HG03457 (cell line): ENCODE data around the gene SCYL3.
"Not testable (repeated sequence)": the region's sequence is repeated elsewhere in the genome, so short reads cannot be mapped to it uniquely, and the experiment has no call there.

Experiments used
- ATAC-seq: cut with Tn5 transposase; IDR thresholded peaks from one replicate; pipeline ENCODE4 v1.9.1; 2021; ENCODE audit warnings: moderate number of reproducible peaks; ENCODE audit not compliant: unreplicated experiment

SCYL3 gene

GRCh38 chr1:169872906-169873305 is 20.8 kb downstream of the SCYL3 start:
- ATAC-seq, result no peak

DNA sequence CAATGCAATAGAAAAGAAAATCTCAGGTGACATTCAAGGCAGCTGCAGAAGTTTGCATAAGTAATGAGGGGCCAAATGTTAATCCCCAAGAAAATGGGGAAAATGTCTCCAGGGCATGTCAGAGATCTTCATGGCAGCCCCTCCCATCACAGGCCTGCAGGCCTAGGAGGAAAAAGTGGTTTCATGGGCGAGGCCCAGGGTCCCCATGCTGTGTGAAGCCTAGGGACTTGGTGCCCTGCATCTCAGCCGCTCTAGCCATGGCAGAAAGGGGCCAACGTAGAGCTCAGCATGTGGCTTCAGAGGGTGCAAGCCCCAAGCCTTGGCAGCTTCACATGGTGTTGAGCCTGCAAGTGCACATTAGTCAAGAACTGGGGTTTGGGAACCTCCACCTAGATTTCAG is 21.7 kb downstream of the SCYL3 start:
- not testable (repeated sequence) for ATAC-seq

GRCh38 chr1:169869426-169869825 is 24.3 kb downstream of the SCYL3 start:
- ATAC-seq, result no peak

DNA sequence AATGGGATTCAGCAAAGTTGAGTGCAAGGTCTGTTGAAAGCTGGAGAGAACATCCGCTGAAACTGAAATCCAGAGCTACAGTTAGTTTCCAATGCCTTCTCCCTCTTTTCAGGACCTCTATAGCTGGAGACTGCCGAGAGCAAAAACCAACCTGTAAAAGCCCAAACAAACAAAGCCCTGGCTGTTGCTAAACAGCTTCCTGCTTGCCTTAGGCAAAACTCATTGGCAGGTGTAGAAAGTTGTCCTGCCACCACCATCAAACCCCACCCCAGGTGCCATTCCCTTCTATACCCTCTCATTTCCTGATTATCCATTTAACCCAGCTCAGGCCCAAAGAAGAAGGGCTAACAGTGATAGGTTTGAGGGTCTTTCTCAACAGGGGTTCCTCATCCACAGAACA is 24.7 kb downstream of the SCYL3 start:
- no peak for ATAC-seq

- no peak for ATAC-seq
Measured at GRCh38 chr1:169867012-169867675, 26.6 kb downstream of the SCYL3 start.

DNA sequence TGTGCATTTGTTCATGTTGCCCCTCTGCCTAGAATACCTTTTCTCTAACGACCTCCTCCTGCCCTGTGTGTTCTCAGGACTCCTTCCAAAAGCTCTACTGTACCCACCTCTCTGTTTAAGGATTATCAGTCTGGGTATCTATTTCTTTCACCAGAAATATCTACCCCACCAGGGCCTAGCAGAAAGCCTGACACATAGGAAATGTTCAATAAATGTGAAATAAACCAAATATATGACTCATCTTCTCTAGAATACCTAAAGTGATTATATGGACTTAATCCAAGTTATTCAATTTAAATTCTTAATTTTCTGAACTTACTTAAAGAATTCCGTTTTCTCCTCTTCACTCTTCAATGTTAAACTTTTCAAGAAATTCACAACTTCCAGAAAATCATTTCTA is 27.1 kb downstream of the SCYL3 start:
- ATAC-seq, result no peak

DNA sequence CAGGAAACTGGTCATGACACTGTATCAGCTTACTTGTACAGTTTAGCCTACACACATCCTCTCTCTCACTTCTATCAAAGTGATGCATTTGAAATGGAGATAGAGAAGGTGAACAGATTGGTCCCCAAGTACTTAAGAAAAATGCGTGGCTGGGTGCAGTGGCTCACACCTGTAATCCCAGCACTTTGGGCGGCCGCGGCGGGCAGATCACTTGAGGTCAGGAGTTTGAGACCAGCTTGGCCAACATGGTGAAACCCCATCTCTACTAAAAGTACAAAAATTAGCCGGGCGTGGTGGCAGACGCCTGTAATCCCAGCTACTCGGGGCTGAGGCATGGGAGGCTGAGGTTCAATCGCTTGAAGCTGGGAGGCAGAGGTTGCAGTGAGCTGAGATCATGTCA is 29.2 kb downstream of the SCYL3 start:
- ATAC-seq, result not testable (repeated sequence)

DNA sequence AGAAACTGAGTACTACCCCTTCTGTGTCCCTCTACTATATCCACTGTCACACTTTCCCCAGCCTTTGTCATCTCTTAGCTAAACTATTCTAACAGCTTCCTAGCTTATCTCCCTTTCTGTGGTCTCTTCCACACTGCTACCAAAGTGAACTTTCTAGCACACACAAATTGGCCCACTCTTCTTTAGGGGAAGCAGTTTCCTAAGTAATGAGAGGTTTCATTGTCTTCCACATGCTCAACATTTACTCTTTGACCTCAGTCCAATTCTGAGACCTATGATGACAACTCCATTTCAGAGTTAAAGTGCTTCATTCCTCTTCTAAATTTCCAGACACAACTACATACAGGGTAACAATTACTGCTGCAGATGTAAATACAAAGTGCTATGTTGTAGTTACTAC is 32.9 kb downstream of the SCYL3 start:
- ATAC-seq, result no peak

DNA sequence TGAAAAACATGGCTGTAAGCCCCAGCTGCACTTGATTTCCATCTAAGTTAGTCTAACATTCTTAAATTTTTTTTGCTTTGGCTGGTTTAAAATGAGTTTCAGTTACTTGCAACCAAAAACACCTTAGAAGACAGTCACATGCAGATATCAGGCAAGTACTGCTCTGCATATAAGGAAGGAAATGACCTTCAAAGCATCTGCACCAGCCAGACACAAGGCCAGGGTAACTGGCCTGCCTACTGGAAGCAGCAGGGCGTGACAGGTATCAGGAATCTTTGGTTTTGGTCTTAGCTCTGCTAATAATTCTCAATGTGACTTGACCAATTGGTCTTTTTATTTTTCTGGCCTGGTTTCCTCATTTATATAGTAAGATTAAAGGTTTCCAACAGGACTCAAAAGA is 33.5 kb downstream of the SCYL3 start:
- ATAC-seq, result no peak

- no peak for ATAC-seq
Measured at GRCh38 chr1:169859001-169859400, 34.7 kb downstream of the SCYL3 start.

DNA sequence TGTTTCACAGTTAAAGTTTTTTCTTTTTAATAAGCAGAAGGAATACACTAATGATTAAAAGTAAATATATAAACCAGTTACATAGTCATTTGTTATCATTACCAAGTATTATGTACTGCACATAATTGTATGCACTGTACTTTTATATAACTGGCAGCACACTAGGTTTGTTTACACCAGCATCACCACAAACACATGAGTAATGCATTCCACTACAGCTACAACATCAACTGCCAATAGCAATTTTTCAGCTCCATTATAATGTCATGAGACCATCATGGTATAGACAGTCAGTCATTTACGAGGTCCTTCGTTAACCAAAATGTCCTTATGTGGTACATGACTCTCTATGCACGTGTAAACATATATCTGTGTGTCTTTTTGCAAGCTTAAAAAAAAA is 35.2 kb downstream of the SCYL3 start:
- ATAC-seq, result no peak

DNA sequence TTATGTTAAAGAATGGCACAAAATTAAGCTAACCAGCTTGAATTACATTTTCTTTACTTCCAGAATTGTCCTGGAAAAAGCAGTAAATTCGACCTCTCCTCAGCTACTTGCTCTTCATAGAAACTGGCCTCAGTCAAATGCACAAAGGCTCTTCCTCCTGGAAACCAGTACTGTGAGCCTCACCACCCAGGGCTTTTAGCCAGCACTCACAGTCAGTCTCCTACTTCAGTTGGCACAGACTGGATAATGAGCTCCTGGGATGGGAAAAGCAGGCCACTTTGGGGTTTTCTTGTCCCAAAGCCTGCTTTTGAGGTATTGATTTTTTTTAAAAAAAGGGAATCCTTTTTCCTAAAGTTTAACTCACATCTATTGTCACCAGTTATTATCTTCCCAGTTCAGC is 40.4 kb downstream of the SCYL3 start:
- ATAC-seq, result no peak

DNA sequence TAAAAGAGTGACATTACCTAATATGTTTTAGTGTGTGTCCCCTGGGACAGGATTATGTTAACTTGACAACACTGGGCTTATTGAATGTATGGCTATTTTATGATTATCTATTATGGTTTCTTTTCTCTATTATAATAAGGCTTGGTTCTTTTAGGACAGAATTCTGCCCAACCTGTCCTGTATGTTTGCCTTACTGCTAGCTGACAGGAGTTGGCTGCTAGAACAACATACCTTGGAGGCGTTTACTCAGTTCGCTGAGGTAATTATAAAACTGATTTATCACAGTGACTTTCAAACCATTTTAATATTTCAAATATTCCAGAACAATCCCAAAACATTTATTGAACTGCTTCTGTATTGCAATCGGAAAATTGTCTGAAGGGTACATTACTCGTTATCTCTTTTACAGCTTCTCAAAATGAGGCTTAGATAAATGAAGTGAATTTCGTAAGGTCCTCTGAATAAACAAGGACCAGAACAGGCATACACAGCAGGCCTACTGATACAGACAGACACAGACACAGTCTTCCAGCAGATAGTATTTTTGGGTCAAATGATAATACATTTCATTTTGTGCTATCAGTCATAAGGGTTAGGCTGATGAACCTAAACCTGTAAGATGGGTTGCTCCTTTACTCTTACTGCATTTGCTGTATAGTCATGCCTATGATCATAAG is 44.2 kb downstream of the SCYL3 start:
- no peak for ATAC-seq

DNA sequence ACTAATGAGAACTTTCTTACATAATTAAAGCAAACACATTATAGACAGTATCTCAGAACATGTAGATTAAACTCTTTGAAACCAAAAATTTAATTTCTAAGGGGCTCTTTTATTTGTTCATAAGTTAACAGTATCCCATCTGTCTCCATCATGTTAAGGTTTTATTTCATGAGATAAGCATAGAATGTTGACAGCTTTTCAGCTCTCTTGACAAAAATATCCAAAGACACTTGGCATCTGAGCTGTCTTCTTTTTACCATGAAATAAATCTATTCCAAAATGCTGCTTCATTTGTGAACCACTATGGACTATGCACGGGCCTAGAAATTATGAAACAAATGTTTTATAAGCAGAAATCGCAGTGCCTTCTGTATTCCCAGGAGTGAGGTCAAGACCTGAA is 45.2 kb downstream of the SCYL3 start:
- ATAC-seq, result no peak

GRCh38 chr1:169844941-169845608 is 48.6 kb downstream of the SCYL3 start:
- no peak for ATAC-seq

DNA sequence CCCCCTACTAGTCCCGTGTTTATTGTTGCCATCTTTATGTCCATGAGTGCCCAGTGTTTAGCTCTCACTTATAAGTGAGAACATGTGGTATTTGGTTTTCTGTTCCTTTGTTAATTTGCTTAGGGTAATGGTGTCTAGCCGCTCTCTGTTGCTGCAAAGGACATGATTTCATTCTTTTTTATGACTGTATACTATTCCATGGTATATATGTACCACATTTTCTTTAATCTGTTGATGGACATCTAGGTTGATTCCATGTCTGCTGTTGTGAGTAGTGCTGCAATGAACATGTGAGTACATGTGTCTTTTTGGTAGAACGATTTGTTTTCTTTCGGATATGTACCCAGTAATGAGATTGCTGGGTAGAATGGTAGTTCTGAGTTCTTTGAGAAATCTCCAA is 54.8 kb downstream of the SCYL3 start:
- ATAC-seq, result no peak

DNA sequence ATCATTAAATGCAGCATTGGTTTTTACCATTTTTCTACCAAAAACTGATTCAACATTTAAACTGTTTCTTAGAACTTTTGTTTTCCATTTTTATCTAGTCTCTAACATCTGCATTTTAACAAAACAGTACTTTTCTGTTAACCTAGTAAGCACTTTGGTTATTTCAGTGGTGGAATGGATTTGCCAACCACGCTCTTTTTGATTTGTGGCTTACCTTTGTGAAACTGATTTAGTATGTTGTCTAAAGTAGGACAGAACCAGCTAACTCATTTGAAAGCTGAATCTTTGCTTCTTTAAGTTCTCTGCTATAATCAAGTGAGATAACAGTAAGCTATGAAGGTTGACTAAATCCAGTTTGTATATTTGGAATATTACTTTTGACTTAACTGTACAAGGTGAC is 57.5 kb downstream of the SCYL3 start:
- ATAC-seq, result no peak

- no peak for ATAC-seq
Measured at GRCh38 chr1:169835647-169836046, 58.0 kb downstream of the SCYL3 start.

DNA sequence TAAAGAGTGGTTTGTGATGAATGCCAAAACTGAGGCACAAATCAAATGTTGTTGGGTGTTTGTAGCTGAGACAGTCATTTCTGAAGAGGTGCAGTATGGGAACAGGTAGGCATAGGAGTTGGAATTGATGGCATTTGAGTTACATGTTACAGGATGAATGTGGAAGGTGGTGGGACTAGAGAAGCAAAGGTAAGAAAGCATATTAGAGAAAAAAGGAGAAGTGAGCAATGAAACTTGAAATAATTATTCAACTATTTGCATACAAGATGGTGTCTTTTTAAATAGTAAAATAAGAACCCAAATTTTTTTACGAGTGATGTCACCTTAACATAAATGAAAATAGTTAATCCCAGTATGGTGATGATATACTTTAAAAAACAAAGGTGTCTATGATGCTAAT is 58.8 kb downstream of the SCYL3 start:
- no peak for ATAC-seq

DNA sequence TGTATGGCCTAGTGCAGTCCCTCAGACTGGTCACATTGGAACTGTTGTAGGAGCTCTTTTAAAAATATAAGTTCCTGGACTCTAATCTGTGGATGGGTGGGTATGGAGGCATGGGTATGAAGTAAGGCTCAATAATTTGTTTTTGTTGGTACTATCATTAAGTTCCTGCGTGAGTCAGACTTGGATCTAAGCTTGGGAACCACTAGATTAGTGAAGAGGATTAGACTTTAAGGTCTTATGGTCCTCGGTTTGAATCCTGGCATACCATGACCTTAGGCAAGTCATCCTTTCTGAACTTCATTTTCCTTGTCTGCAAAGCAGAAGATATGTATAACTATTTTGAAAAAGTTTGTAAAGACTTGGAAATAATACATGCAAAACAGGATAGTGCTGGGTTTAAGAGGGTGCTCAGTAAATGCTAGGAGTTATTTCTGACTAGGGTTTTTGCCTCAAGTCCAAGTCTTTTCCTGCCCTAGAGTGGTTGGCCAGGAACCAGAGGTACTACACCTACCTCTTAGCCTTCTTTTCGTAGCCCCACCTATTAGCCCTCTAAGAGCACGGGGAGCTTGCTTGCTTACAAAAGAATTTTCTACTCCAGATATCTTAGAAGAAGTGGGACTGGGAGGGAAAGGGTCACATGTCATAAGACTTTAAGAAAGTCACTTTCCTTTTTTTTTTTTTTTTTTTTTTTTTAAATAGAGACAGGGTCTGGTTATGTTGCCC is 60.4 kb downstream of the SCYL3 start:
- ATAC-seq, result no peak

- no peak for ATAC-seq
Measured at GRCh38 chr1:169829671-169830070, 64.0 kb downstream of the SCYL3 start.

GRCh38 chr1:169824153-169824552 is 69.5 kb downstream of the SCYL3 start:
- no peak for ATAC-seq
